Upper lobe of right lung (tissue), 1 donor: ENCODE measurements around the gene PPIB. TPM values are rescaled to one million over a fixed set of nuclear protein-coding genes. Genes with fewer than 3 reads are reported as not detected.

Experiments used
- ATAC-seq: fragments of 200-7000 bp; cut with Tn5 transposase; one replicate; pipeline ENCODE4 v1.9.1; 2020; ENCODE audit warnings: mild to moderate bottlenecking, moderate library complexity
- DNase-seq: peaks from one replicate; pipeline ENCODE4 v3.0.0-alpha.2; 2020
- H3K27ac ChIP-seq: fragments of 200-600 bp; one replicate; pipeline ENCODE4 v1.8.0; 2022
- H3K27me3 ChIP-seq: fragments of 200-600 bp; one replicate; pipeline ENCODE4 v1.8.0; 2022; ENCODE audit warnings: mild to moderate bottlenecking
- H3K36me3 ChIP-seq: fragments of 200-600 bp; one replicate; pipeline ENCODE4 v1.8.0; 2022
- H3K4me1 ChIP-seq: fragments of 200-600 bp; one replicate; pipeline ENCODE4 v1.8.0; 2022
- H3K4me3 ChIP-seq: fragments of 200-600 bp; one replicate; pipeline ENCODE4 v1.8.0; 2022; ENCODE audit warnings: mild to moderate bottlenecking
- H3K9me3 ChIP-seq: fragments of 200-600 bp; one replicate; pipeline ENCODE4 v1.8.0; 2022
- intact Hi-C: fragments of 100-400 bp; cut with DNase I; formaldehyde crosslinking; loops from one replicate; pipeline ENCODE4 v1.11.0; 2022
- total RNA-seq: library from RNA; stranded (reverse); fragmentation: NEBNext Ultra II Directional; extraction: Animal tissue kit (Norgen Biotek cat#: 25700); gene quantifications from one replicate; pipeline ENCODE4 v1.2.1, GENCODE V29; 2021
- TF ChIP-seq, protein P1 (sequence below): fragments of 200-600 bp; IDR thresholded peaks from one replicate; pipeline ENCODE4 v1.8.0; 2022; ENCODE audit warnings: antibody characterized with exemption
- donor health status: DM: no; HTN: yes; CAD: no; lungs with severe emphysema.

Gene PPIB
- total RNA-seq, 1 donor from 2014 or later = 389 TPM

DNA sequence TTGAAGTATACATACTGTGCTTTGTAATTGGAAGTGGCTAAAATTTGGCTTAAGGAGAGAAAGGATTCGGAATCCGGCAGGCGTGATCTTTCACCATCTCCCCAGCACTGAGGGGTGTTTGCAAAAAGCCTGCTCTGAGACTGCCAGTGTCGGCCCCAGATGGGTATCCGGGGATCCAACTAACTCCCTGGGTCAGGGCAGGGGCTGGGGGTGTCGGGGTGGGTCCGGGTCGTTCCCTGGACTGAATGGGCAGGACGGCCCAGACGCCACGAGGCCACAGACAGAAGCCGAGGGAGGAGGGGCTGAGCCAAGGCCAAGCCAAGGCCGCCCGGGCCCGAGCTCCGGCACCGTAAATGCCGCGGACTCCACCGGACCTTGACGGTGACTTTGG lies 349 bp downstream of the PPIB start:
- Histone ChIP-seq H3K27me3 (no peaks in the 10 kb centered on the region), H3K27ac (peak overlapping the region; percentile 96), H3K4me3 (peak overlapping the region; percentile 89), H3K36me3 (peaks cover 42% of the 10 kb centered on the region), H3K4me1 (peaks cover 37% of the 10 kb centered on the region), H3K9me3 (no peaks in the 10 kb centered on the region)
- TF ChIP-seq, protein P1, sequence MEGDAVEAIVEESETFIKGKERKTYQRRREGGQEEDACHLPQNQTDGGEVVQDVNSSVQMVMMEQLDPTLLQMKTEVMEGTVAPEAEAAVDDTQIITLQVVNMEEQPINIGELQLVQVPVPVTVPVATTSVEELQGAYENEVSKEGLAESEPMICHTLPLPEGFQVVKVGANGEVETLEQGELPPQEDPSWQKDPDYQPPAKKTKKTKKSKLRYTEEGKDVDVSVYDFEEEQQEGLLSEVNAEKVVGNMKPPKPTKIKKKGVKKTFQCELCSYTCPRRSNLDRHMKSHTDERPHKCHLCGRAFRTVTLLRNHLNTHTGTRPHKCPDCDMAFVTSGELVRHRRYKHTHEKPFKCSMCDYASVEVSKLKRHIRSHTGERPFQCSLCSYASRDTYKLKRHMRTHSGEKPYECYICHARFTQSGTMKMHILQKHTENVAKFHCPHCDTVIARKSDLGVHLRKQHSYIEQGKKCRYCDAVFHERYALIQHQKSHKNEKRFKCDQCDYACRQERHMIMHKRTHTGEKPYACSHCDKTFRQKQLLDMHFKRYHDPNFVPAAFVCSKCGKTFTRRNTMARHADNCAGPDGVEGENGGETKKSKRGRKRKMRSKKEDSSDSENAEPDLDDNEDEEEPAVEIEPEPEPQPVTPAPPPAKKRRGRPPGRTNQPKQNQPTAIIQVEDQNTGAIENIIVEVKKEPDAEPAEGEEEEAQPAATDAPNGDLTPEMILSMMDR = no peak
- intact Hi-C loops = no loop called here
- DNase-seq = no peak
- peak; percentile 56 for ATAC-seq

DNA sequence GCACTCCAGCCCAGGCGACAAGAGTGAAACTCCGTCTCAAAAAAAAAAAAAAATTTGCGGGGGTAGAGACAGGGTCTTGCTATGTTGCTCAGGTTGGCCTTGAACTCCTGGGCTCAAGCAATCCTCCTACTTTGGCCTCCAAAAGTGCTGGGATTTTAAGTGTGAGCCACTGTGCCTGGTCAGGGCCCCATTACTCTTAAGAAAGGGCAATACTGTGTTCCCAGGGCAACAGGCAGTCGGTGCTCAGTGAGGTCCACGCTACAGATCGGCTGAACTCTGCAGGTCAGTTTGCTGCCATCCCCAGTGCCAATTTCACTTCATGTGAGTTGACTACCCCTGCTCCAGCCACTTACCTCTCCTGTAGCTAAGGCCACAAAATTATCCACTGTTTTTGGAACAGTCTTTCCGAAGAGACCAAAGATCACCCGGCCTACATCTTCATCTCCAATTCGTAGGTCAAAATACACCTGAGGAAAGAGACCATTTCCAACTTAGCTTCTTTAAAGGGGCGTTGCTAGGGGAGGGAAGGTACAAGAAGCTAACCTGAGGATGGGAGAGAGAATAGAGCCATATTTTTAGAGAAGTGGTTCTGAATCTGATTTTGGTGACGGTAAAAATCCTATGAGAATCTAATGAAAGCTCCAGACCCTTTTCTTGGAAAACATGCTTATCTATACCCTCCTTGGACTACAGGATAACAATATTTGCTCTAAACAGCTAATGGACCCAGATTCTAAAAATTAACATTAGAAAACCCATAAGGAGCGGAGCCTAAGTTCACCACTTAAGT lies 939 bp downstream of the PPIB start:
- peak overlapping the region; percentile 96 for H3K27ac ChIP-seq
- H3K36me3 ChIP-seq = peaks cover 48% of the 10 kb centered on the region
- no peaks in the 10 kb centered on the region for H3K9me3 ChIP-seq
- DNase-seq (no peak), ATAC-seq (no peak)
- TF ChIP-seq, protein P1 = no peak
- peaks cover 37% of the 10 kb centered on the region for H3K4me1 ChIP-seq
- no peaks in the 10 kb centered on the region for H3K27me3 ChIP-seq
- H3K4me3 ChIP-seq = peak overlapping the region; percentile 89
- intact Hi-C loops = no loop called here

DNA sequence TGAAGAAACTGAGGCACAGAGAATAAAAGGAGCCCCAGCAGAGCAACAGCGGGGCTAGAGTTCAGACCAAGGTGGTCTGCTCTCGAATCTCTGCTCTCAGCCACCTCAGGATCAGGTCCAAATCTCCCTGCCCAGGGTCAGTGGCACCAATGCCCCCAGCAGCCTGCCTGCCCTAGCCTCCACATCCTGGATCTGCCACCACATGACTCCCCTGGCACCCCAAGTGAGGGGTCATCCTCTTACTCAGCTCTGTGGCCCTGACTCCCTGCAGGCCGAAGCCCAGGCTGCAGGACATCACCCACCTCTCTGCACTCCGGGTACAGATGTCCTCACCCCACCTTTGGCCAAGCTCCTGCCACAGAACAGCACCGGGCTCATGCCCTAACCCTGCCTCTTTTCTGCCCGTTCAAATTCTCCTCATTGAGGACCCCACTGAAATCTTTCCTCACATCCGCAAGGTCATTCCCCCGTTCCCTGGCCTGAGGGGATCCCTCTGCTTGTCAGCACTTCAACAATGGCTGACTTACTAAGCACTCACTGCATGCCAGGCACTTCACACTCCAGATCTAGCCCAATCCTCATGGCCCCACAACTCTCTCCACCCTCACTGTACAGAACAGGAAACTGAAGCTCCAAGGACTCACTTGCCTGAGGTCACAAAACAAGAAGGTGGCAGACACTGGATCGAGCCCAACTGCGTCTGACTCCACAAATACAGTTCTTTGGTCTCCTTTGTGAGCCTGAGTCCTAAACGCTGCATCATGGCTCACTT lies 4.3 kb downstream of the PPIB start:
- H3K4me1 ChIP-seq = peaks cover 37% of the 10 kb centered on the region
- no peaks in the 10 kb centered on the region for H3K9me3 ChIP-seq
- peaks cover 79% of the 10 kb centered on the region for H3K36me3 ChIP-seq
- intact Hi-C loops = no loop called here
- no peak overlapping the region for H3K4me3 ChIP-seq
- DNase-seq (no peak), ATAC-seq (no peak)
- TF ChIP-seq, protein P1 = no peak
- no peaks in the 10 kb centered on the region for H3K27me3 ChIP-seq
- H3K27ac ChIP-seq = no peak overlapping the region

DNA sequence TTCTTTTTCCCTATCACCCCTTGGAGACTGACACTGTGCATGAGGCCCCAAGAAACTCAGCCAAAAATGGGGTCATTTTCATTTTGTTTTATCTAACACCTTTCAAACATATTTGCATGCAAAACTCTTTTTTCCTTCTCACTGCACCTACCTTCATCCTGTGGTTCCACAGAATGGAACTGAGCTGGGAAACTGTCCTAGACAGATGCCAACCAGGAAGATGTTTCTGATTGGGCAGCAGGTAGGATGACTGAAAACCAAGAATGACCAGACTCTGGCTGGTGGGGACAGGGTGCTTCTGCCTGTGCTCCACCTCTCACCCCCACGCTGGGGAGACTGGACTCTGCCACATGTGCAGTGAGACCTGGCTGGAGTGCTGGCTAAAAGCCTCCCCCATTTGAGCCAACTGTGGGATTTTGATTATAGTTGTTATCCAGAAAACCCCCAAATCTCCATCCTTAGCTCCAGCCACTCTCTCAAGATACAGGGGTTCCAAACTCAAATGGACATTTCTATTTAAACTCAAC lies 5.2 kb downstream of the PPIB start:
- Histone ChIP-seq H3K9me3 (no peaks in the 10 kb centered on the region), H3K36me3 (peaks cover 79% of the 10 kb centered on the region), H3K4me3 (no peak overlapping the region), H3K4me1 (peaks cover 41% of the 10 kb centered on the region), H3K27ac (no peak overlapping the region), H3K27me3 (peaks cover 5% of the 10 kb centered on the region)
- no peak for ATAC-seq
- intact Hi-C loops = no loop called here
- DNase-seq = no peak
- TF ChIP-seq, protein P1 = no peak

DNA sequence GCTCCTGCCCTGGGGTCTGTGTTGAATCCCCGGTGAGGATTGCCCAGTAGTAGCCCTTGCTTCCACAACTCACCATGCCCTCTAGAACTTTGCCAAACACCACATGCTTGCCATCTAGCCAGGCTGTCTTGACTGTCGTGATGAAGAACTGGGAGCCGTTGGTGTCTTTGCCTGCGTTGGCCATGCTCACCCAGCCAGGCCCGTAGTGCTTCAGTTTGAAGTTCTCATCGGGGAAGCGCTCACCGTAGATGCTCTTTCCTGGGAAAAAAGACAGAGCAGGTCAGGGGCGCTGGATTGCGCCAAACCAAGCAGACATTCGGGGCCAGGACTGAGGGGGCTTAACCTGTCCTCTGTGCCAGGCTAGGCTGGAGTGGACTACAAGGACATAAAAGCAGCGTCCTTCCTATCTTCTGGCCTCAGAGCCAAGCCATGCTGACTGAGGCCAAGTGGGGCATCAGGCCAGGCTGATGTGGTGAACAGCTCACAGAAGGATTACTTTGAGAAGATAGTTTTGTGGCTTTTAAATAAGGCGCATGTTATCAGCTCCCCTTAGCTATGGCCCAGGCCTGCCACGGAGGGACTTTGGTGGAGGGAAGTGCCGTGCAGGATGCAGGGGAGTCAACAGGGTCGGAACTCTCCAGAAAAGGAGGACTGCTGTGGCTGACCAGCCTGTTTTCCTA lies 6.0 kb downstream of the PPIB start:
- Histone ChIP-seq H3K4me3 (no peak overlapping the region), H3K27ac (no peak overlapping the region), H3K4me1 (peaks cover 44% of the 10 kb centered on the region), H3K9me3 (no peaks in the 10 kb centered on the region), H3K27me3 (peaks cover 12% of the 10 kb centered on the region), H3K36me3 (peaks cover 79% of the 10 kb centered on the region)
- intact Hi-C loops = no loop called here
- DNase-seq = no peak
- no peak for ATAC-seq
- TF ChIP-seq, protein P1 = no peak
